NCI-H82 (cell line): ENCODE measurements around the gene CBX2.
"Not testable (repeated sequence)": the region's sequence is repeated elsewhere in the genome, so short reads cannot be mapped to it uniquely, and the experiment has no call there.

Experiments
- DNase-seq: peaks from one replicate; lab custom pipeline; 2025; lab: John Stamatoyannopoulos, UW

CBX2 gene

GRCh38 chr17:79769570-79770506, 8.1 kb upstream of the CBX2 start:
- no peak for DNase-seq

- no peak for DNase-seq
Measured at GRCh38 chr17:79771276-79771675, 6.7 kb upstream of the CBX2 start.

GRCh38 chr17:79772726-79773125, 5.2 kb upstream of the CBX2 start:
- not testable (repeated sequence) for DNase-seq

GRCh38 chr17:79774561-79774975, 3.4 kb upstream of the CBX2 start:
- DNase-seq, result no peak

GRCh38 chr17:79775632-79776031, 2.3 kb upstream of the CBX2 start:
- no peak for DNase-seq

- peak; percentile 24 for DNase-seq
Measured at GRCh38 chr17:79776376-79777119, 1.4 kb upstream of the CBX2 start.

GRCh38 chr17:79777120-79777893, 641 bp upstream of the CBX2 start:
- peak; percentile 79 for DNase-seq

GRCh38 chr17:79778504-79779083, 646 bp downstream of the CBX2 start:
- DNase-seq, result peak; percentile 56

GRCh38 chr17:79779084-79779529, 1.2 kb downstream of the CBX2 start:
- no peak for DNase-seq

- DNase-seq, result no peak
Measured at GRCh38 chr17:79779661-79780365, 1.9 kb downstream of the CBX2 start.

- DNase-seq, result no peak
Measured at GRCh38 chr17:79781012-79781650, 3.2 kb downstream of the CBX2 start.

GRCh38 chr17:79781736-79782575, 4.0 kb downstream of the CBX2 start:
- DNase-seq, result no peak

GRCh38 chr17:79783891-79784290, 5.9 kb downstream of the CBX2 start:
- DNase-seq, result no peak

- no peak for DNase-seq
Measured at GRCh38 chr17:79784353-79785016, 6.5 kb downstream of the CBX2 start.

GRCh38 chr17:79785017-79785899, 7.3 kb downstream of the CBX2 start:
- DNase-seq, result no peak

GRCh38 chr17:79785900-79786810, 8.2 kb downstream of the CBX2 start:
- DNase-seq, result no peak
